Measurements from ENCODE around the gene GTF2H4.

DNA sequence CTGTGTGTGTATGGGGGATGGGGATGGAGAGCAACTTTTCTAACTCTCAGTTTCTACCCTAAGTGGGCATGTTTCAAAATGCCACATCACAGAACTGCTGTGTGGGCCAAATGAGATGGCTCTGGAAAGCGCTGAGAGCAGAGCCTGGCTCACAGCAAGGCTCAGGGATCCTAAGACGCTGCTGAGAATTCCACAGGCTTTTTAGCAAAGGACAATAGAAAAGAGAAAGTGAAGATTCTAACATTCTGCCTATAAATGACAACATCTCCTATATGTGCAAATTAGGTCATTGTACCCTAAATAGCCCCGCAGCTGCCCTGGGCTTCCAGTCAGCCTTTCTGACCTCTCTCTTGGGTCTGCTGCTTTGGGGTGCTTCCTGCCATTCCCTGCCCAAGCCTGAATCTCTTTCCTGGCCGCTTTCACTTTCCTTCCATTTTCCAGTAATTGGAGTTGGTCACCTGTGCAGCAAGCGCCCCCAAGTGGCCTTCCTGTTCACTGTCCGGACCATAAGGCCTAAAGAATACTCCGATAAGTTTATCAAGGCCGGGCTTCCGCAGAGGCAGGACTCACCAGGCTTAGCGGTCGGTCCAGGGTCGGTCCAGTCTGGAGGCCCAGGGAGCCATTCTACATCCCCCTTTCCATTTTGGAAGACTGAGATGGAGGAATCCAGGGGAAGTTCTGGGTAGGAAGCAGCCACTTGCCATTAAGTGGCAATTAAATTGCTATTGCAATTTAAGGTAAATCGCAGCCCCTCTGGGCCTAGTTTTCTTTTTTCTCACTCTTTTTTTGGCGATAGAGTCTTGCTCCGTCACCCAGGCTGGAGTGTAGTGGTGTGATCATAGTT, 30.4 kb upstream of the GTF2H4 start:
- TF ChIP-seq, protein P1, sequence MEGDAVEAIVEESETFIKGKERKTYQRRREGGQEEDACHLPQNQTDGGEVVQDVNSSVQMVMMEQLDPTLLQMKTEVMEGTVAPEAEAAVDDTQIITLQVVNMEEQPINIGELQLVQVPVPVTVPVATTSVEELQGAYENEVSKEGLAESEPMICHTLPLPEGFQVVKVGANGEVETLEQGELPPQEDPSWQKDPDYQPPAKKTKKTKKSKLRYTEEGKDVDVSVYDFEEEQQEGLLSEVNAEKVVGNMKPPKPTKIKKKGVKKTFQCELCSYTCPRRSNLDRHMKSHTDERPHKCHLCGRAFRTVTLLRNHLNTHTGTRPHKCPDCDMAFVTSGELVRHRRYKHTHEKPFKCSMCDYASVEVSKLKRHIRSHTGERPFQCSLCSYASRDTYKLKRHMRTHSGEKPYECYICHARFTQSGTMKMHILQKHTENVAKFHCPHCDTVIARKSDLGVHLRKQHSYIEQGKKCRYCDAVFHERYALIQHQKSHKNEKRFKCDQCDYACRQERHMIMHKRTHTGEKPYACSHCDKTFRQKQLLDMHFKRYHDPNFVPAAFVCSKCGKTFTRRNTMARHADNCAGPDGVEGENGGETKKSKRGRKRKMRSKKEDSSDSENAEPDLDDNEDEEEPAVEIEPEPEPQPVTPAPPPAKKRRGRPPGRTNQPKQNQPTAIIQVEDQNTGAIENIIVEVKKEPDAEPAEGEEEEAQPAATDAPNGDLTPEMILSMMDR (conservative IDR thresholded peaks at IDR 0.05; ENCODE audit: low read length) = peak; percentile 99
- TF ChIP-seq EZH2phosphoT487 (IDR thresholded peaks at IDR 0.05; ENCODE audit: borderline replicate concordance) = no peak

All from Loucy (cell line).